Measurements from ENCODE around the gene TMEM53.

TMEM53 gene

DNA sequence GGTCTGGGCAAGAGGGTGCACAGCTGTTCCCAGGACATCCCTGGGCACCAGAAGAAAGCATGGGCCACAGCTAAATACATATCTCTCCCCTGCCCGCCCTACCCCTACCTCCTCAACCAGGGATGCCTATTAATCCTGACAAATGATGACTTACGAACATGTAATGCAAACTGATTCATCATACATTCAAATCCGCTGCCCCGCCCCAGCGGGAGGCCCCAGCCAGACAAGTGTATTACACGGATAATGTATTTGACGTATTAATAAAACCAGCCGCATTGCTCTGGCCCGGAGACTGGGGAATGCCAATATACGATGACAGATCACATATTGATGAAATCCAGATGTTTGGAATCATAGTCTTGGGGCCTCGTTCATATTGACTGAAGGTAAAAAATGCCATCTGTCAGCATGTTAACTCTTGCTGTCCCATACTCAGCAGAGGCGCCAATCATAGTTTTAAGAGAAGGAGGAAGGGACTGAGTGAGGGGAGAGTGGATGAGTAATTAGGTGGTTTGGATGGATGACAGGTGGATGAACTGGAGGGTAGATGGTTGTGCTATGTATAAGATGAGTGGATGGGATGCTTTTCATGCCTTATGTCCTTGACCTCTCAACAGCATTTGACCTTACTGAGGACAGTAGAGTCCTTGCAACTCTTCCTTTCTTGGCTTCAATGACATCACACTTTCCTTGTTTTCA is 68.2 kb downstream of the TMEM53 start:
- no peak for FAIRE-seq
- no peak for TF ChIP-seq TAF1 (IDR thresholded peaks at IDR 0.05; ENCODE audit: borderline replicate concordance, low read depth, low read length)
- DNase-seq (ENCODE audit: insufficient read length), result no peak

DNA sequence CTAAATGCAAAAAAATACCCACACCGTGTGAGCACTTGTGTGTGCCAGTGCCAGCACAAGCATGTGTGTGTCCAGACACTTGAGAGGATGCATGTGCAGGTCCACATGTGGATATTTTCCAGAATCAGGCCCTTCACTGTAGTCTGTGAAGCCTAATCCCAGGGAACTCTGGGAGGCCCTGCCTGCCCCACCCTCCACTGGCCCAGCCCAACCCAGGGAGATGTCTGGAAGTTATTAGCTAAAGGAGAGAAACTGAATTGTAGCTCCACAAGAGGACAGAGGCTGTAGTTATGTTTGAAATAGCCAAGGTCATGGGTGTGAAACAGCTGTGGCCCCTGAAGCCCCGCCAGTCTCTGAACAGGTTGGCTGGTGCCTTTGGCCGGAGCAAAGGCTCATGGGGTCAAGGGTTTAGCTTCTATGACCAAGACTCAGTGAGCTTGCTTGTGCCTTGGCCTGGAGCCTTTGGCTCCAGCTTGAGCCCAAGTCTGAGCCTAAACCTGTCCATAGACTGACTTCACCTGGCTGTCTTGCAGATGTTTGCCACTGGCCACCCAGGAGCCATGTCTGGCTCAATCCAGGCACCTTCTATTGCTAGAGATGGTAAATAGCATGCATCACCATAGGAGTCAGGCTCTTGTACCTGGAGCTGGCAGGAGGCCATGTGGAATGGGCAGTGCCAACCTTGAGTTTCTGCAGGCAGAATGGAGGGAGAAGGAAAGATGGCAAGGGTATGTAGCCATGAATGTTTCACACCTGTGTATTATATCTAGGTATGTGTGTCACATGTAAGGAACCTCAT is 69.9 kb downstream of the TMEM53 start:
- TF ChIP-seq POLR2AphosphoS5 (IDR thresholded peaks at IDR 0.05; ENCODE audit: low read depth, low read length) (no peak), TAF1 (IDR thresholded peaks at IDR 0.05; ENCODE audit: borderline replicate concordance, low read depth, low read length) (no peak), POLR2A (IDR thresholded peaks at IDR 0.05; ENCODE audit: low read depth, low read length) (no peak)
- DNase-seq (ENCODE audit: insufficient read length) (no peak), FAIRE-seq (no peak)

DNA sequence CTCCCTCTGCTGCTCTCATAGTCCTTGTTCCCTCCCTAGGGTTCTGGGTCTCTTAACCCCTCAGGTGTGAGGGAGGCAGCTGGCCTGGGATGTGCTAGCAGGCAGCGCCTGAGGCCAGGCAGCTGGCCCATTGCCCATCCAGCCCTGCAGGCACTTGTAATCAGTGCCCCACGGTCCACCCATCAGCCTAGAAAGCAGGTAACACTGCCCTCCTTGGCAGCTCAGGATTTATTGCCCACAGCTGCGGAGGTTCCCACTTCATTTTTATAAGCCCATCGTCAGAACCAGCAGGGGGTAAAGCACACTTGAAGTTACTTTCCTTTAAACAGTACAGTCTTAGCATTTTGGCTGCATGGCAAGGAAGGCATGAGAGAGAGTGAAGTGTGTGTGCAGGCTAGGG is 70.6 kb downstream of the TMEM53 start:
- FAIRE-seq, result no peak
- TF ChIP-seq POLR2AphosphoS5 (IDR thresholded peaks at IDR 0.05; ENCODE audit: low read depth, low read length), result no peak
- no peak for TF ChIP-seq POLR2A (IDR thresholded peaks at IDR 0.05; ENCODE audit: low read depth, low read length)
- TF ChIP-seq TAF1 (IDR thresholded peaks at IDR 0.05; ENCODE audit: borderline replicate concordance, low read depth, low read length), result no peak
- DNase-seq (ENCODE audit: insufficient read length), result no peak

Measured in GM12892 (cell line).